ENCODE results near the gene SKA1.

DNA sequence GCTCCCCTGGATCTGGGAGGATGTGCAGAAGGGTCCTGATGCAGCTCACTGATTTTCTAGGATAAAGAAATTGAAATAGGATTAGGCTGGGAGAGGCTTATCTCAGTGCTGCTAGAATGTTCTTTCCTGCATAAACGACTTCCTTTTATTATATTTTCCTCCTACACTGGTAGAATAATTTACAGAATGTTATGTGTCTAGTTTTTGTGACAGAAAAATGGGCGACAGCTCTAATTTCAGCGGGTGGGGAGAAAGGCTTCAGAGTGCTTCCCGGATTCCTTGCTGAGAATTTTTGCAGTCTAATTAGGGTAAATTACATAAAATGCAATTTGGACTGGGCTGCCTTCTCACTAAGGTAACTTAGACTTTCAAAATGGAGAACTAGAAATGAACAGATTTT, 66.2 kb downstream of the SKA1 start:
- TF ChIP-seq CTCF (IDR thresholded peaks at IDR 0.05) (no peak), POLR2A (IDR thresholded peaks at IDR 0.05) (no peak), EP300 (IDR thresholded peaks at IDR 0.05) (no peak), POLR2AphosphoS5 (IDR thresholded peaks at IDR 0.05) (no peak)

All from gastroesophageal sphincter (tissue), 3 donors.